Aorta (tissue), 5 donors: Measurements from ENCODE around the gene DCDC2C. TPM values are rescaled to one million over a fixed set of nuclear protein-coding genes. Genes with fewer than 3 reads are reported as not detected.
"Not testable (repeated sequence)": the region's sequence is repeated elsewhere in the genome, so short reads cannot be mapped to it uniquely, and the experiment has no call there.

Experiments used
- ATAC-seq: fragments of 200-7000 bp; cut with Tn5 transposase; one replicate; pipeline ENCODE4 v1.9.1; 2022; ENCODE audit warnings: moderate library complexity; ENCODE audit not compliant: low FRiP score
- DNase-seq, 2 donors: peaks; one replicate each; pipeline ENCODE4 v3.0.0-alpha.2; 2020
- H3K27ac ChIP-seq, 2 donors: one replicate each; pipeline ENCODE4 v1.5.1; 2013; ENCODE audit warnings: low read length in 2 of 2, mild to moderate bottlenecking in 2 of 2, moderate library complexity in 2 of 2, control low read depth in 1 of 2, inconsistent platforms in 1 of 2, low read depth in 1 of 2
- H3K27me3 ChIP-seq, 2 donors: one replicate each; pipeline ENCODE4 v1.6.1; 2013; ENCODE audit warnings: control low read depth in 1 of 2, low read length in 1 of 2, mild to moderate bottlenecking in 1 of 2, moderate library complexity in 1 of 2; ENCODE audit not compliant: insufficient read depth in 2 of 2, control insufficient read depth in 1 of 2
- H3K36me3 ChIP-seq, 2 donors: one replicate each; pipeline ENCODE4 v1.6.1; 2013; ENCODE audit warnings: control low read depth in 1 of 2, low read length in 1 of 2, mild to moderate bottlenecking in 1 of 2; ENCODE audit not compliant: insufficient read depth in 2 of 2, control insufficient read depth in 1 of 2
- H3K4me1 ChIP-seq, 2 donors: one replicate each; pipeline ENCODE4 v1.6.1; 2013; ENCODE audit warnings: low read length in 2 of 2, control low read depth in 1 of 2, mild to moderate bottlenecking in 1 of 2, moderate library complexity in 1 of 2; ENCODE audit not compliant: insufficient read depth in 2 of 2, control insufficient read depth in 1 of 2
- H3K4me3 ChIP-seq, 2 donors: one replicate each; pipeline ENCODE4 v1.5.1; 2013; ENCODE audit warnings: low read length in 2 of 2, control low read depth in 1 of 2, mild to moderate bottlenecking in 1 of 2
- H3K9me3 ChIP-seq: one replicate; pipeline ENCODE4 v1.6.1; 2013; ENCODE audit warnings: mild to moderate bottlenecking, low read length; ENCODE audit not compliant: control insufficient read depth
- WGBS, 2 donors: extraction: QIAGEN DNeasy Blood & Tissue Kit; methylation state at CpG; one replicate each; pipeline ENCODE4 v1.1.7; 2013; 5-methylcytosine and 5-hydroxymethylcytosine counted together
- intact Hi-C, 2 donors: fragments of 100-400 bp; cut with DNase I; formaldehyde crosslinking; loops; one replicate each; pipeline versions ENCODE4 v1.14.2 to v1.15.0; 2022
- polyA plus RNA-seq, 2 donors: library from polyadenylated mRNA; stranded (reverse); fragments of 200-250 nt; gene quantifications; one replicate each; pipeline ENCODE4 v1.2.3, GENCODE V29; 2013
- total RNA-seq, 2 donors: library from RNA; stranded (reverse); fragmentation: NEBNext Ultra II Directional; extraction: Animal tissue kit (Norgen Biotek cat#: 25700); gene quantifications; one replicate each; pipeline ENCODE4 v1.2.1, GENCODE V29; 2021
- donor health status: healthy with polysubstance abuse.
- donor health status: Bipolar disorder and iron deficiency.
- donor health status: DM: no; HTN: no; CAD: no.
- donor health status: DM: no; HTN: no; CAD: no.
- donor health status: DM: yes; HTN: yes; CAD: no.

DCDC2C gene
- total and polyA plus RNA-seq, 4 donors = 0.27 to 10.7 (median 2.4) TPM; not detected in 1

GRCh38 chr2:3660640-3661039 lies 42.7 kb upstream of the DCDC2C start:
- peak in 1 of 2 donors; percentile 16 for DNase-seq
- H3K4me3 ChIP-seq, H3K27me3 ChIP-seq, H3K4me1 ChIP-seq, ATAC-seq, H3K36me3 ChIP-seq, intact Hi-C loops, H3K9me3 ChIP-seq, H3K27ac ChIP-seq: not testable (repeated sequence)
- WGBS, 2 donors = 94 to 98% methylated on average over 7 of the region's 7 CpGs

DNA sequence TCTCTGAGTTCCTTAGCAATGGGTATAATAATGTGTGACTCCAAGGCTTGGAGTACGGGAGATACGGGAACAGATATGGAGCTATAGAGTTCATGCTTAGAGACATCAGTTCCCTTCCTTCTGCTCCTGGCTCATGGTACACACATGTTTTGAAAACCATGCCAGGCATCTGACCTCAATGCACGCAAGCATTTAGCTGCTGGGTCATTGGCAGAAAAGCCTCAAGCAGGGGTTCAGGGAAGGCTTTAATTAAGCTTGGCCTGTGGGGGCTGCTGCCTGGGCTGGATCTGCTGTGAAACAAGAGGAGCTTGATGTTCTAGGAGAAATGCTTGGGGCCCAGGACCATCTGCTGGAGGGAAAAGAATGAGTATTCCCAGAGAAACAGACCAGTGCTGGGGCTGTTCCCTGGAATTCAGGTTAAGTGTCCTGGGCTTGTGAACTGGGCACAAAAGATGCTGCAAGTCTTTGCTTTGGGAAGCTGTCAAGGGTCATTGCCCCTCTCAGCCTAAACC lies 42.2 kb upstream of the DCDC2C start:
- H3K9me3 ChIP-seq = no peaks in the 10 kb centered on the region
- no peak overlapping the region for H3K27ac ChIP-seq
- H3K4me1 ChIP-seq = no peaks in the 10 kb centered on the region
- 94 to 95% methylated on average over 3 of the region's 3 CpGs for WGBS, 2 donors
- intact Hi-C loops = no loop called here
- ATAC-seq = no peak
- H3K27me3 ChIP-seq = no peaks in the 10 kb centered on the region
- no peak overlapping the region for H3K4me3 ChIP-seq
- peak in 1 of 2 donors; percentile 25 for DNase-seq
- no peaks in the 10 kb centered on the region for H3K36me3 ChIP-seq

DNA sequence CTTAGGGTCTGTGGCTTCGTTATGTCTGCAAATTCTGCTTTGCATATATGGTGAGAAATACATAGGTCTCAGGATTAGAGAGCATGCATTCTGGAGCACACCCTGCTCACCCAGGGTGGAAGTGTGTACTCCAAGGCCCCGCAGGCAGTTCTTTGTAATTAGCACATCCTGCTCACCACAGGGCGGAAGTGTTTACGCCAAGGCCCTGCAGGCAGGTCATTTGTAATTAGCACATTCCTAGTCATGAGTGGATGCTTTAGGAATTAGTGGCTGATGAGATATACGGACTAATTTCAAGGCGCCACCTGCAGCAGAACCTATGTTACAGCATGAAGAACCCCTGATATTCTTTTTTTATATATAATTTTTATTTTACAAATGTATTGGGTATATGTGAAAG lies 41.1 kb upstream of the DCDC2C start:
- intact Hi-C loops = no loop called here
- ATAC-seq (no peak), DNase-seq (peak in 1 of 2 donors; percentile 5)
- no peaks in the 10 kb centered on the region for H3K36me3 ChIP-seq
- no peaks in the 10 kb centered on the region for H3K9me3 ChIP-seq
- WGBS, 2 donors = 86 to 93% methylated on average over 6 of the region's 6 CpGs
- no peaks in the 10 kb centered on the region for H3K27me3 ChIP-seq
- no peak overlapping the region for H3K4me3 ChIP-seq
- H3K27ac ChIP-seq = no peak overlapping the region
- no peaks in the 10 kb centered on the region for H3K4me1 ChIP-seq

DNA sequence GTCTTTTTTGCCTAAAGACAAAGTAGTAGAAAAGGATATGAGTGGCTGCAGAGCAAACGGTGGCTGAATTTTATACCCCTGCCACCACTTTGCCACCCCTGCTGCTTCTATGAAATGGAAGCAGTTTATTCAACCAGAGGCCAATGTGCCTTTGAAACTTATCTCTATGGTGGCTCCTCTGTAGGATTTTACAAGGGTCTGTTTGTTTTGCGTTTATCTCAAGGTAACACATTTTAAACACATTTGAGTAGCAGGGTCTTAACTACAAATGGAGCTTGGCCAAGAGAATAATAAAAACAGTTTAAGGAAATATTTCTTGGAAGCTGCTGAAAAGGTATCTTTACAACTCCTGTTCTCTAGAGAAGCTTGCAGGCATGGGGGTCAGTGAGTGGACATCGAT lies 39.3 kb upstream of the DCDC2C start:
- H3K4me3 ChIP-seq = no peak overlapping the region
- no peaks in the 10 kb centered on the region for H3K4me1 ChIP-seq
- H3K27ac ChIP-seq = no peak overlapping the region
- peak in 1 of 2 donors; percentile 3 for DNase-seq
- no peaks in the 10 kb centered on the region for H3K27me3 ChIP-seq
- intact Hi-C loops = no loop called here
- no peak for ATAC-seq
- no peaks in the 10 kb centered on the region for H3K9me3 ChIP-seq
- WGBS, 2 donors = 53 to 67% methylated on average over 3 of the region's 3 CpGs
- H3K36me3 ChIP-seq = no peaks in the 10 kb centered on the region

DNA sequence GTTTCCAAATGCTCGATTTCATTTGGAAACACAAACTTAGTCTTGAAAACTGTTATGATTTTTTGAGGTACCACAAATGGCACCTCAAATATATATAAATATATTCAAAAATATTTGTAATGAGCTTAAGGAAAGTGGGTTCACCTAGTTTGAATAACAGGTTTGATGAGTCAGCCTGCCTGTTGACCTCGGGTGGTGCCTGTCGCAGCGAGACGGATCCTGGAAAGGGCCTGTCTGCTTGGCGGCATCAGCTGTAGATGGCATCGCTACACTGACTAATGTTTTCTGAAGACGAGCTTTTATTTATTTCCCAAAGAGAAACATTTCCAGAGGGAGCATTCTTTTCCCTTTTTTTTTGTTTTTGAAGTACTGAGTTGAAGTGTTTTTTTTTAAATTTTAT lies 38.5 kb upstream of the DCDC2C start:
- Histone ChIP-seq H3K27me3 (no peaks in the 10 kb centered on the region), H3K4me3 (no peak overlapping the region), H3K9me3 (no peaks in the 10 kb centered on the region), H3K4me1 (no peaks in the 10 kb centered on the region), H3K27ac (no peak overlapping the region), H3K36me3 (no peaks in the 10 kb centered on the region)
- intact Hi-C loops = no loop called here
- WGBS, 2 donors = 82 to 83% methylated on average over 8 of the region's 8 CpGs
- DNase-seq (peak in 1 of 2 donors; percentile 17), ATAC-seq (no peak)

GRCh38 chr2:3665886-3666612 lies 37.3 kb upstream of the DCDC2C start:
- no peak overlapping the region for H3K27ac ChIP-seq
- no peaks in the 10 kb centered on the region for H3K9me3 ChIP-seq
- DNase-seq = peak in 1 of 2 donors; percentile 24
- intact Hi-C loops = no loop called here
- no peaks in the 10 kb centered on the region for H3K36me3 ChIP-seq
- WGBS, 2 donors = 77 to 81% methylated on average over 16 of the region's 16 CpGs
- no peaks in the 10 kb centered on the region for H3K4me1 ChIP-seq
- H3K4me3 ChIP-seq = no peak overlapping the region
- peak; percentile 9 for ATAC-seq
- no peaks in the 10 kb centered on the region for H3K27me3 ChIP-seq

GRCh38 chr2:3666613-3666975 lies 36.8 kb upstream of the DCDC2C start:
- 91 to 93% methylated on average over 18 of the region's 18 CpGs for WGBS, 2 donors
- no peaks in the 10 kb centered on the region for H3K36me3 ChIP-seq
- no peaks in the 10 kb centered on the region for H3K4me1 ChIP-seq
- H3K27me3 ChIP-seq = no peaks in the 10 kb centered on the region
- intact Hi-C loops = no loop called here
- H3K27ac ChIP-seq = no peak overlapping the region
- H3K9me3 ChIP-seq = no peaks in the 10 kb centered on the region
- no peak overlapping the region for H3K4me3 ChIP-seq
- DNase-seq (peak in 1 of 2 donors; percentile 65), ATAC-seq (no peak)

GRCh38 chr2:3667151-3667631 lies 36.2 kb upstream of the DCDC2C start:
- no peaks in the 10 kb centered on the region for H3K27me3 ChIP-seq
- ATAC-seq (no peak), DNase-seq (peak in 1 of 2 donors; percentile 40)
- WGBS, 2 donors = 78 to 80% methylated on average over 23 of the region's 23 CpGs
- no peak overlapping the region for H3K4me3 ChIP-seq
- no peak overlapping the region for H3K27ac ChIP-seq
- H3K9me3 ChIP-seq = no peaks in the 10 kb centered on the region
- intact Hi-C loops = no loop called here
- H3K4me1 ChIP-seq = no peaks in the 10 kb centered on the region
- H3K36me3 ChIP-seq = no peaks in the 10 kb centered on the region

- H3K36me3 ChIP-seq = no peaks in the 10 kb centered on the region
- no peak overlapping the region for H3K4me3 ChIP-seq
- H3K9me3 ChIP-seq = no peaks in the 10 kb centered on the region
- intact Hi-C loops = no loop called here
- DNase-seq (no peak), ATAC-seq (no peak)
- H3K27ac ChIP-seq = no peak overlapping the region
- no peaks in the 10 kb centered on the region for H3K27me3 ChIP-seq
- 86 to 91% methylated on average over 8 of the region's 8 CpGs for WGBS, 2 donors
- H3K4me1 ChIP-seq = no peaks in the 10 kb centered on the region
Observed at GRCh38 chr2:3669656-3670055, 33.7 kb upstream of the DCDC2C start.
